ENCODE data around the gene CBX3.

CBX3 gene

DNA sequence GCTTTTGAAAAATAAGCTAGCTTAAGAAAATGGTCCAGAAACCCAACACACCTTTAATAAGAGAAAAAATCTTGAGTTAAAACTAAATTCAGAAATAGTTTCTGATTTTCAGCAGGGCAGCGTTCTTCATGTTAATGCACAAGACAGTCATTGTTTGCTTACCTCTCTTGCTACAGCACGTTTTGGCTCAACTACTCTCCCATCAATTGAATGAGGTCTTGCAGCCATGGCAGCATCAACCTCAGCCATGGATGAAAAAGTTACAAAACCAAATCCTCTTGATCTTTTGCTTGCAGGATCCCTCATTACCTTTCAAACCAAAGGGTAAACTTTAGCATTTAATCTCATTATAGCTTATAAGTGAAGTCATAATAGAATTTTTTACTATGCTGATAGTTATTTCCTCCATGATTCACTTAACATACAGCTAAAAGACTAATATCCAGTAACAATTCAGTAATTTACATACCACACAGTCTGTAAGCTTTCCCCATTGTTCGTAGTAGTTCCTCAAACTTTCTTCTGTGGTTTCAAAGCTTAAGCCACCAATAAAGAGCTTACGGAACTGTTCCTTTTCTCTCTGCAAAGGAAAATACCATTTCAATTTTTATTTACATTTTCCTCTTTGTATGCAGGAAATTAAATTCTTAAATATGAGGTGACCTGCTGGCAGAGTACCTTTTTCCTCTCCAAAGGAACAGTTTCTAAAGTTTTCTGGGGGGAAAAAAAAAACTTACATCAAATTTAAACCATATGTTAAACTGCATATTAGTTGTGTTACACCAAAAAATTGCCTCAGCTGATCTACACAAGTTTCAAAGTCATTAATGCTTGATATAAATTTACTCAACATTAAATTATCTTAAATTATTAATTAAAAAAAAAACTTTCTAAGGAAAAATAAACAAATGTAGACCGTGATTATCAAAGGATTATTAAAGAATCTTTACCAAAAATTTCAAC lies 4.1 kb upstream of the CBX3 start:
- FAIRE-seq, result no peak
- DNase-seq (ENCODE audit: insufficient read length, low spot score), result no peak
- no peak for TF ChIP-seq POLR2A (IDR thresholded peaks at IDR 0.05; ENCODE audit: low read depth, low read length)

DNA sequence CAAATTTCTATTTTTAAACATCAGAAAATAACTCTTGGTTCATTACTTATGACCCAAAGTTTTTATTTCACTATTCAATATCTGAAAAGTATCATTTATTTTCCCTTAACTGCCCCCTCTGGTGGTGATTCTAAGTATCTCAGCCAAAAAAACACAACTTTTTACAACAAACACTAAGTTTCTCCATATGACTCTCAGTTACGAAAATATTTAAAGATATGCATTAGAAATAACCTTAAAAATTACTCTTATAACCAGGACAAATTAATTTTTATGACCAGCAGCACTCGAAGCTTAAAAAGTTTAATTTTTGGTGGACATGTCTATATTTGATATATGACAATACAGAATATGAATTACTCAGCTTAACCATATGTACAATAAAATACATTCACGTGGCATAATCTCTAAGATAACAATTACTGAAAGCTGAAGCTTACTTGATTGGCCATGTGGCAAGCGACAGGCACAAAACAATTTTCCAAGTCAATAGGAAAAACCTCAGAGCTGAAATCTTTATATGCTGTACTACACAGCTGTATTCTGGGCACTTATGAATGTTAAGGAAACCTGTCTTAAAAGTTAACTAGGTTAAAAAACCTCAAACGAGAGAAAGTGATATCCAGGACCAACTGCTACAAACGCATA lies 3.3 kb upstream of the CBX3 start:
- no peak for DNase-seq (ENCODE audit: insufficient read length, low spot score)
- FAIRE-seq, result no peak

DNA sequence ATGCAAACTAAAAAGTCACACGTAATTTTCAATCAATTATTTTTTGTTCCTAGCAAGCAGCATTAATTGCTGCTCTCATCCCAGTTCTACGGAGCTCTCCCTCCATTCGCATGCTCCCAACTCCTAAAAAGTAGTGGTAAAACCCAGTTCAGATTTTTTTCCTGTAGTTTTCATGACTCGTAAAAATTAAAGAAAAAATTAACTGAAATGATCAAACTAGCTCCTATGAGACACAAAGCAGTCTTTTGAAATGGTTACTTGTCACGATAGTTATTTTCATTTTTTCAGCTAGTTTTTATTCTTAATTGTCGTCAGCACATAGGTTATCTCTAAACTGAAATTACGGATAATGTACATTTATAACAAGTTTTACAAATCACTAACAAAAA lies 2.8 kb upstream of the CBX3 start:
- FAIRE-seq (no peak), DNase-seq (ENCODE audit: insufficient read length, low spot score) (no peak)
- TF ChIP-seq POLR2A (IDR thresholded peaks at IDR 0.05; ENCODE audit: low read depth, low read length), result no peak

More for the DNA sequence above, 3.3 kb upstream of the CBX3 start:
- TF ChIP-seq POLR2A (IDR thresholded peaks at IDR 0.05; ENCODE audit: low read depth, low read length), result no peak

DNA sequence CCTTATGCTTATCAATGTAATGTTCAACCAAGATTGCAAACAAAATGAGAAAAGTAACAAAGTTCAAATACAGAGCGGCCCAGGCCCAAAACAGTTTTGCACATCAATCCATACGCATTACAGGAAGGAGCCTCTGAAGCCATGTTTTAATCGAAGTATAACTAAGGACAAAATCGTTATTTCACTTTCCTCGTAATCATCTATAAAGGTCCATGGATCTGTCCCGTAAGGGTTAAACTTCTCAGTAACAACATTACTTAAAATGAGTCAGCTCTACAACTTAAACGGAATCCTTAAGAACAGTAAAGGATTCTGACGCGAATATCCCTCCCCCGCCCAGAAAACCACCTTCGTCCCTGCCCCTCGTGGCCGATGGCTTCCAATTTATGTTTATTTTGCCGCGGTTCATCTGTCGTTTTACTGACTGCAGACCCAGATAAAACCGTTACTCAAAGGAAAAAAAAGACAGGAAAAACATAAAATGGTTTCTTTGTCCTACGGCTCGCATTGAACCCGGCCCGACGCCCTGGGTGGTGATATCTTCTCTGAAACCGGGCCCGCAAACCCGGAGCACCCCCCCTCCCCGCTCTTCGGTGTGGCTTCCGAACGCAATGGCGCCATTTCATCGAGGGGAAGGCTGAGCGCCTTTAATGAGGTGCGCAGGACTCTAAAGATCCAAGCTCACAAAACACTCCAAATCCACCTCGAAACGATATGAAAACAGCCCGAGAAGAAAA lies 2.1 kb upstream of the CBX3 start:
- peak; percentile 30 for FAIRE-seq

DNA sequence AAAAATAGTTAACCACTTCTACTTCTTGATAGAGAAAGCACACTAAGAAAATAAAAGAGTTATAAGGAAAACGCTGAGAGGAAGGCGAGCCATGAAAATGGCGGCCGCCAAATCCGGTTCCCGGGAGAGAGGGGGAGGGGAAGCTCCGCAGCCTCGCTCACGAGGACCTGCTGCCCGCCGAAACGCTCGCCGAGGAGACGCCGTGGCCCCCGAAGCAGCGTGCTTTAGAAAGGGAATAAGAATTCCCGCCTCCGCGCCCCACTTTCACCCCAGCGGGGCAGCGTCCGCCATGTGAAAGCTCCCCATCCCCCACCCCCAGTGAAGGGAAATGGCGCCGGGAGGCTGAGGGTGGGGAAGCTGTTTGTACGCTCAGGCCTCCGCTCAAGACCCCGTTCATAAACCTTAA lies 1.5 kb upstream of the CBX3 start:
- FAIRE-seq (no peak), DNase-seq (ENCODE audit: insufficient read length, low spot score) (no peak)
- TF ChIP-seq POLR2A (IDR thresholded peaks at IDR 0.05; ENCODE audit: low read depth, low read length), result no peak

More for the DNA sequence above, 2.1 kb upstream of the CBX3 start:
- no peak for TF ChIP-seq POLR2A (IDR thresholded peaks at IDR 0.05; ENCODE audit: low read depth, low read length)
- no peak for DNase-seq (ENCODE audit: insufficient read length, low spot score)

DNA sequence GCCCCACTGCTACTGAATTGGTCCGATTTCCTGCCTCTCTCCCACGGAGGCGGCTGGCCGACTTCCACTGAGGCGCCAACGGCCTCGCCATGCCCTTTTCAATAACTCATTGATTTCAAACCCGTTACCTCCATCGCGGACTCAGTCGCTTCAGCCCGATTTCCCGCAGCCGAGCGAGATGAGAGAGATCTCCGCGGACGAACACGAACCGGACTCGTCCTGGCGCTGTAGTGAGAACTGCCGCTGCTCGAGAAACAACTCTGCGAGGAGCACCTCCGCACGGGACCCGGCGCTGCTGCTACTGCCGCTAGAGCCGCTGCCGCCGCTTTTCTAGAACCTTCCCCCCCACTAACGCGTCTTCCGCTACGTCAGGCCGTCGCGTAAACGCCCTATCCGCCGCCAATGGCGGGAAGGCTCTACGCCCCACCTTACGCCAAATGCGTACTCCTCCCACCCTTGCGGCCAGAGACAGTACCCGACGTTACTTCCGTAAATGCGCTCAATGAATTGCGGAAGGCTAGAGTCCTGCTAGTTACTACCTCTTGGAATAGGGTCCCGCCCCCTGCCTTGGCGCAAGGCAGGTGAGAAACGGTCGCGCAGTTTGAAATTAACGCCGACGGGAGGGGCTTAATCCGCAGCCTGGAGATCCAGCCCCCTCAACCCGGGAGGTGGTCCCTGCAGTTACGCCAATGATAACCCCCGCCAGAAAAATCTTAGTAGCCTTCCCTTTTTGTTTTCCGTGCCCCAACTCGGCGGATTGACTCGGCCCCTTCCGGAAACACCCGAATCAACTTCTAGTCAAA lies 900 bp upstream of the CBX3 start, which contains the start of gene HNRNPA2B1:
HNRNPA2B1 (minus strand) TSS at position 303 of the 803 bp plus-strand sequence; CDS start at position 134, 169 bp downstream.
- peak; percentile 100 for TF ChIP-seq POLR2A (IDR thresholded peaks at IDR 0.05; ENCODE audit: low read depth, low read length)
- DNase-seq (ENCODE audit: insufficient read length, low spot score), result peak; percentile 89
- peak; percentile 99 for FAIRE-seq

DNA sequence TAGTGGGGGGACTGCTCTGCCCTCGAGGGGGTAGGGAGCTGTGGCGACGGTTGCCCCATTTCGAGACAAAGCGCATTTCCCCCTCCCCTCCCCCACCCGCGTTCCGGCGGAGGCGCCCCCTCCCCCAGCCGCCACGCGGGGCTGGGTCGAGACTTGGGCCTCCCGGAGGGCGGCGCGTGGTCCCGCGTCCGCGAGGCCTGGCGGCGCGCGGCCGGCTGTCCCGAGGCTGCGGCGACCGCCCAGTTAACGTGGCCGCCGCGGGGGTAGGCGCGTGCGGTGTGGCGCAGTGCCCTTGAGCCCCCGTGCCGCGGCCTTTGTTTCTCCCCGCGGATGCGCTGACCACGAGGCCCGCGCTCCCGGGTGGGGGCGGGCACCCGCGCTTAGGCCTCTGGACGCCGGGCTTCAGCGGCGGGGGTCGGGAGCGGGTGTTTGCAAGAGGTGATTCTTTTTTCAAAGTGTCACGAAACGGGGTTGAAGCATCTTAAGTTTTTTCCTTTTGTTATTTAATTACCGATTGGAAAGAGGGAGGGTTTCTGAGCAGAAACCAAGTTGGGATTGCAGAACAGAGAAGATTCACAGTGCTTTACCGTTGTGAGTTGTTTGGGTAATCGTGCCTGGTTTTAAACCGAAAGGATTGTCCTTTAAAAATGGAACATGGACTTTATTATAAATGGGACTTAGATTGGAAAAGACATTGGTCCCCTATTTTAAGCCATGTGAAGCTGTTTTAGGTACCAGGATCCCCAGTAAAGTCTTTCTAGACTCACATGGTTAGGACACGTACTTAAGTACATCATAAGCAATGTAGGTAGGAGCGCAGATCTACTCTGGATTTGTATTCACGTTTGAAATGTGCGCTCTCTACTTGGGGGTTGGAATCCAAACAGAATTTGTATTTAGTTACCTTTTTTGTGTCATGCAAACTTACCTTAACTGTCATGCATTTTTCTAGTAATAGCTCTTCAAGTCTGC lies 760 bp downstream of the CBX3 start:
- 0 out of 2 replicates have a peak, but pooled peaks have one; percentile 39 for TF ChIP-seq POLR2A (IDR thresholded peaks at IDR 0.05; ENCODE audit: low read depth, low read length)
- FAIRE-seq (peak; percentile 87), DNase-seq (ENCODE audit: insufficient read length, low spot score) (no peak)

DNA sequence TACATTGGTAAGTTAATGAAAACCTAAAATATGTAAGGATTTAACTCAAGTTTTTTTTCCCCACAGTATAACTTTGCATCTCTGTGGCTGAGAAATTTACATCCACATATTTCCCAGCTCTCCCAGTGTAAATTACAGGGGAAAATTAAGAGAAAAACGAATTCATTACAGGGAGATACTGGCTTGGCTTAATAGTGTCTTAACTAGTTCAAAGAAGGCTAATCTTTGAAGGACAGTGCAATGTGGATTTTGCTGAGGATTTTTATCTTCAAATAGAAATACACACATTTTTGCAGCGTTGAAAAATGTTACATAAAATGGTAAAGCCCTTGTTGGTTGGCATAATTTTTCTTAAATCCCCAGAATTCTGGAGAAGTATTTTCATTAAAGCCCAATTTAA lies 1.5 kb downstream of the CBX3 start:
- FAIRE-seq, result peak; percentile 11
- DNase-seq (ENCODE audit: insufficient read length, low spot score), result no peak
- TF ChIP-seq POLR2A (IDR thresholded peaks at IDR 0.05; ENCODE audit: low read depth, low read length), result no peak

DNA sequence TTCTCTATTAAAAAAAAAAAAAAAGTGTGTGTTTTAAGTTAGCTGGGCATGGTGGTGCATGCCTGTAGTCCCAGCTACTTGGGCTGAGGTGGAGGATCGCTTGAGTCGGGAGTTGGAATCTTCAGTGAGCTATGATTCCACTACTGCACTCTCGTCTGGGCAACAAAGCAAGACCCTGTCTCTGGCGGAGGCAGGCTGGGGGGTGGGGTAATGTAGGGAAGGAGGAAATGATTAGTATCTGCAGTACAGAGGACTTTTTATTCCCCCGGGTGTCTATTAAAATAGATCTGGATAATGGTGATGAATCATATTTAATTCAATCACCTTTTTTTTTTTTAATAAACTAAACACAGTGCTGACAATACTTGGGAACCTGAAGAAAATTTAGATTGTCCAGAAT lies 6.5 kb downstream of the CBX3 start:
- no peak for TF ChIP-seq POLR2A (IDR thresholded peaks at IDR 0.05; ENCODE audit: low read depth, low read length)
- FAIRE-seq (no peak), DNase-seq (ENCODE audit: insufficient read length, low spot score) (no peak)

DNA sequence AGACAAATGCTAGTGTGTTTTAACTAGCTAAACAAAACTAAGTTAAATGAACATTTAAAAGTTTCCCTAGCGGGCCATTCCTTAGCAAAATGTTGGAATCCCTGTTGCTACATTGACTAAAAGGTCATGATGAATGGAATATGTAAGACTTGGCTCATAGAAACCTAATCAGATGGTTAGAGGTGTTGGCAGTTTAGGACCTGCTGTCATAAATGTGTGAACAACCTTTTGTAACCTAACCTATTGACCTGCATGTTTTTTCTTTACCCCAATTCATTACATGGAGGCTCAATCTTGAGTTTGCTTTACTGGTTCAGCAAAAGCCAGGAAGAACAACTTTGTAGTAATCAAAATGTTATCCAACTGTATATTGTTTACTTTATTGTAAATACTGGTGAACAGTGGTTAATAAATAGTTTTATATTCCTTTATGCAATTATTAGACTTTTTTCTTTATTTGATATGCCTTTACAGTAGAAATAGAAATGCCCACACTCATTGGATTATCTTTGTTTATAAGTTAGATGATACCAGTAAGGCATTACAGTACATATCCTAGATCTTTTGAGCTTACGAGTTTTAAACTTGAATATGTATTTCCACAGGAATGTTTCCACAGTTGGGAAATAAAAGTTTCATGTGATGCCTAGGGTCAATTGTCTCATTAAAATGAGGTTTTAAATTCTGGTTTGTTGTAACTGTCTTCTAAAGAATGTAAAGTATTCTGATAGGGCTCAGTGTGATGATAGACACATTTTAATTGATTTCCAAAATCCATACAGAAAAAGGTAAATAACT lies 11.6 kb downstream of the CBX3 start:
- FAIRE-seq (peak; percentile 15), DNase-seq (ENCODE audit: insufficient read length, low spot score) (no peak)
- no peak for TF ChIP-seq POLR2A (IDR thresholded peaks at IDR 0.05; ENCODE audit: low read depth, low read length)

DNA sequence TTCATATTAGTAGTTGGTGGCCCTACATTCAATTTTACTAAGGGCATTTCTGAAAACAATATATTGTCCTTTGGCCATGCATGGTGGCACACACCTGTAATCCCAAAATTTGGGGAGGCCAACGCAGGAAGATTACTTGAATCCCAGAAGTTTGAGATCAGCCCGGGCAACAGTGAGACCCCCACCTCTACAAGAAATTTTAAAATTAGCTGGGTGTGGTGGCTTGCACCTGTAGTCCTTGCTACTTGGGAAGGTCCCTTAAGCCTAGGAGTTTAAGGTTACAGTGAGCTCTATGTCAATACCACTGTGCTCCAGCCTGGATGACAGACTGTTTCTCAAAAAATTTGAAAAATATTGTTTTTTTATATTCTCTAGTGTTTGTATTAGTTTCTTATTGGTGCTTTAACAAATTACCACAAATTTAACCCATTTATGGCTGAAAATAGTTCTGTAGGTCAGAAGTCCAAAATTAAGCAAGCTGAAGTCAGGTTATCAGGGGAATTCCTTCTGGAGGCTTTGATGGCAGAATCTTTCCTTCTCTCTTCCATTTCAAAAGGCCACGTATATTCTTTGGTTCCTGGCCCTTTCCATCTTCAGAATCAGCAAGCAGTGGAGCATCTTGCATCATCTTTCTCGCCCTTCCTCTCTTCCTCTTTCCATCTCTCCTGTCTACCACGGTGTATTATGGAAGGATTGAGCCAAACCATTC lies 12.4 kb downstream of the CBX3 start:
- no peak for DNase-seq (ENCODE audit: insufficient read length, low spot score)
- FAIRE-seq, result no peak
- TF ChIP-seq POLR2A (IDR thresholded peaks at IDR 0.05; ENCODE audit: low read depth, low read length), result no peak

Data from H54 (cell line).